Prostate gland (tissue), 2 donors: ENCODE data around the gene NPLOC4.

Experiments used
- POLR2A ChIP-seq: fragments of 450-650 bp; IDR thresholded peaks from one replicate; pipeline ENCODE4 v1.6.1; 2016; ENCODE audit warnings: antibody characterized with exemption, mild to moderate bottlenecking
- TF ChIP-seq, protein P1 (sequence below), 4 experiments: fragments of 200-600 bp in 2 of 4; fragments of 450-650 bp in 2 of 4; sonication (generic) in 2 of 4; IDR thresholded peaks; 1 replicate in 3 of 4; 2 replicates in 1 of 4; pipeline ENCODE4 v1.5.1; 2016 to 2019; ENCODE audit warnings: antibody characterized with exemption in 4 of 4, mild to moderate bottlenecking in 2 of 4, moderate library complexity in 2 of 4

DNA sequence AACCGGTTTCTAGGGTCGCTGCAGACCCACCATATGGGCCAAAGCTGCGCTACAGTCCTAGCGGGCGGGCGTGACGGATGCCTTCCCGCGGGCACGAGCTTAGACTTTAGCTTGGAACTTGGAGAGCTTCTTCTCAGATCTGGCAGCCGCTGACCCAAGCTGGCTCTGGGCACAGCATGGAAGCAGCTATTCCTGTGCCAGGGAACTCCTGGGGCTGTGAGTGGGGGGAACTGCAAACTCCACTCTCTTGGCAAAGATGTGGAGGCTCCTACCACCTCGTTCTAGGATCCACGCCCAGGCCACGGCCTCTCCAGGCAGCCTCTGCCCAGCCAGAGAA is 93.6 kb downstream of the NPLOC4 start:
- TF ChIP-seq POLR2A = no peak
- TF ChIP-seq, protein P1, sequence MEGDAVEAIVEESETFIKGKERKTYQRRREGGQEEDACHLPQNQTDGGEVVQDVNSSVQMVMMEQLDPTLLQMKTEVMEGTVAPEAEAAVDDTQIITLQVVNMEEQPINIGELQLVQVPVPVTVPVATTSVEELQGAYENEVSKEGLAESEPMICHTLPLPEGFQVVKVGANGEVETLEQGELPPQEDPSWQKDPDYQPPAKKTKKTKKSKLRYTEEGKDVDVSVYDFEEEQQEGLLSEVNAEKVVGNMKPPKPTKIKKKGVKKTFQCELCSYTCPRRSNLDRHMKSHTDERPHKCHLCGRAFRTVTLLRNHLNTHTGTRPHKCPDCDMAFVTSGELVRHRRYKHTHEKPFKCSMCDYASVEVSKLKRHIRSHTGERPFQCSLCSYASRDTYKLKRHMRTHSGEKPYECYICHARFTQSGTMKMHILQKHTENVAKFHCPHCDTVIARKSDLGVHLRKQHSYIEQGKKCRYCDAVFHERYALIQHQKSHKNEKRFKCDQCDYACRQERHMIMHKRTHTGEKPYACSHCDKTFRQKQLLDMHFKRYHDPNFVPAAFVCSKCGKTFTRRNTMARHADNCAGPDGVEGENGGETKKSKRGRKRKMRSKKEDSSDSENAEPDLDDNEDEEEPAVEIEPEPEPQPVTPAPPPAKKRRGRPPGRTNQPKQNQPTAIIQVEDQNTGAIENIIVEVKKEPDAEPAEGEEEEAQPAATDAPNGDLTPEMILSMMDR (IDR thresholded peaks at IDR 0.05) = no peak
